Activated CD8-positive, alpha-beta memory T cell treated with anti-CD3 and anti-CD28 coated beads for 48 hours (primary cell): ENCODE data around the gene IRX3.

Experiments used
- DNase-seq, 3 experiments: peaks; one replicate each; pipeline ENCODE4 v3.0.0-alpha.2; 2020; ENCODE audit warnings: low read depth in 2 of 3, low spot score in 2 of 3

IRX3 gene

DNA sequence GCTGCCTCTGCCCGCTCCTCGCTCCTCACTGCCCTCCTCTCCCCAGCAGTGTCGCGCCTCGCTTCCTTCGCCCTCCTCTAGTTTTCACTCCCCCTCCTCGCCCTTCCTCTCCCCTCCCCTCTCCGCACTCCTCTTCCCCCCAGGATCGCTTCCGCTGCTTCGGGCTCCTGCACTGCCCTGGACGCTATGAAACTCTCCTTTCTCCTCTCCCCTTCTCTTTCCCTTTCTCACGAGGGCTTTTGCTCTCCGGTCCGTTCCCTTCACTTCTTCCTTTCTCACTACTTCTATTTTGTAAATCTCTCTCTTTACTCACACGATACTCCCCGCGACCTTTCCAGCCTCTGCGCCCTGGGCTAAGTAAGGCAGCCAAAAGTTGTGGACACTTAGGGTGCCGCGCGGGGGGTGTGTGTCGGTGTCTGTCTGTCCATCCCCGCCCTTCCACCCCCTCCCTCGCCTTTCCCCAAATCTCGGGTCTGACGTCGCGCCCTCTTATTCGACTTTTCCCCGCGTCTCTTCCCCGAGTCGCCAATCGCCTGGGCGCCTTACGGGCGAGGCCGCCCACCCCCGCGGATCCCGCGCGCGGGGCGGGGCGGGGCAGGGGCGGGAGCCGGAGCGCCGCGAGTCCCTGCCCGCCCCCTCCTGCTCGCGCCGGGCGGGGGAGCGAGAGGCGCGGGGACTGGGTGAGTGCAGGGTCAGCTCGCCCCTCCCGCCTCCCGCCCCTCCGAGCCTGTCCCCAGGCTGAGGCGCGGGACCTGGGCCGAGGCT, at the start of gene IRX3:
Gene IRX3, minus strand, starts transcription at position 422 of the 765 bp plus-strand sequence. CDS start 737 bp downstream, outside the sequence.
- DNase-seq = no peak

DNA sequence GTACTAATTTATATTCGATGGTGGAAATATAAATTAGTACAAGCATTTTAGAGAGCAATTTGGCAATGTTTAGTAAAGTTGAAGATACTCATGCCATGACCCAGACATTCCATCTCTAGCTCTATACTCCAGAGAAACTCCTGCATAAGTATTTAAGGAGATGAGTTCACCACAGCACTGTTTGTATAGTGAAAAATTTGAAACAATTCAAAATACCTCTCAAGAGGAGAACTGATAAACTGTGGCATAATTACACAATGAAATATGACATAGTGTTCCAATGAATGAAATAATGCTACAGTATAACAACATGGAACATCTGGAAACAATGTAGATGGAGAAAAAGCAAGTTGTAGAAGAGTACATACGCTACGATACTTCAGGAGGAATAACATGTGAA, 48.6 kb upstream of the IRX3 start:
- DNase-seq = no peak

DNA sequence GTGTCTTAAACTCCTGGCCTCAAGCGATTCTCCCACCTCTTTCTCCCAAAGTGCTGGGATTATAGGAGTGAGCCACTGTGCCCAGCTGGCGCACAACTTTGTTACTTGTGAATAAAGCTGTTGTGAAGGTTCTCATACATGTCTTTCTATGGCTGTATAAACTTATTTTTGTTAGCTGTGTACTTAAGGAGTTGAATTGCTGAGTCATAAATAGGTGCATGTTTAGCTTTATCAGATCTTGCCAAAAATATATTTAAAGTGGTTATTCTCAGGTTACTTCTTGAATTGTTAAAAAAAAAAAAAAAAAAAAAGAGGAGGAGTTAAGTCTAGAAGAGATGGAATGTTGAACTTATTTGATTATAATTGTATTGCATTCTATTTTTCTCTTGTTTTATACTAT, 47.6 kb upstream of the IRX3 start:
- DNase-seq = no peak

DNA sequence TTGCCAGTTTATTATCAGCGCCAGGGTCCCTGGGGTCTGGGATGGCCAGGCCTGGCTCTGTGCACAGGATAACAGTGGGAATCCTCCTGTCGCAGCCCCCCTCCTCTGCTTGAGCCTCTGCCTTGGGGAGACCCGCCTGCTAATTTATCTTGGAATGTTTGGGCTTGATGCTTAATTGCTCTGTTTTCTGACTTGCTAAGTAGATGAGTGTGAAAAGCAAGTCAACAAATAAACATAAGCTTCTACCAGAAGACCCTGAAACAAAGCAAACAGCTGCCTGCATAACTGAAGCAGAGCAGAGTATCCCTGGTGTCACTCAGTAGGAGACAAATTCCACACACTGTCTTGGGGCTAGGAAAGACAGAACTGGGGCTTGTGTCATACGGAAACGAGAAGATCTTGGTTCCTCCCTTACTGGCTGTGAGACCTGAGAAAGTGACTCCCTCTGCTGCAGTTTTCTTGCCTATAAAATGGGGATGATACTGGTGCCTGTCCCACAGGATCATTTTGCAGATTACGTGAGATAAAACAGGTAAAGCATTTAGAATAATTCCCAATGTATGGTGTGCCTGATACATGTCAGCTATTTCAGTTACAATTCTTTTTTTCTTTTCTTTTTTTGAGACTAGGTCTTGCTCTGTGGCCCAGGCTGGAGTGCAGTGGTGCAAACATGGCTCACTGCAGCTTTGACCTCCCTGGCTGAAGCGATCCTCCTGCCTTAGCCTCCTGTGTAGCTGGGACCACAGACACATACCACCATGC, 44.8 kb upstream of the IRX3 start:
- no peak for DNase-seq

DNA sequence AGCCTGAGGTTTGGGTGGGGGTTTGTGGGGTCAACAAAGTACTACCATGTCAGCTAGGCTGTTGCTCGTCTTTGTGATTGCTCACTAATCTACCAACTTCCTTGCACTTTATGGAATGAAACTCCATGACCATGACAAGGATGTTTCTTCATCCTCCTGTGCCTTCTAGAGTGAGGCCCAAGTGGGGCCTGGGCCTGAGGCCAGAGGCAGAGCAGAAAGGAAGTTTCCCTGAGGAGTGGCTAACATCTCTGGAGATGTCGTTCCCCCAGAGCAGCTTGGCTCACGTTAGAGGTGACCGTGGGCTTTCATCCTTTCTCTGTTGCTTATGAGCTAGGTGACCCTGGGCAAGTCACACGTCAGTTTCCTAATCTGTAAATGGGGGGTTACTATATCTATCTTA, 41.0 kb upstream of the IRX3 start:
- DNase-seq = no peak

DNA sequence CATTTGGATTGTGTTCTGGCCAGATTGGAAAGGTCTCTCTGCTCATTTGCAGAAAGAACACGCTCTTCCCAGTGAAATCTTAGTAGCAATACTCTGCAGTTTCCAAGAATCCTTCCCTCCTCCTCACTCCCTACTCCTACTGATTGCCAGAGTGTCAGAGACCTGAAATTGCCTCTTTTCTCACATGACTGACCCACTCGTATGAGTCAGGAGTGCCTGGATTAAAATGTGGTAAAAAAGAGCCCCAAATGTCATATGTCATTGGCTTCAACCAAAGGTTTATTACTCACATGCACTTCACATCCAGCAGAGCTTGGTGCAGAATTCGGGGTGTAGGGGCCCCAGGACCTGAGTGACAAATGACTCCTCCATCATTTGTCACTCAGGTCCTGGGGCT, 39.7 kb upstream of the IRX3 start:
- no peak for DNase-seq

DNA sequence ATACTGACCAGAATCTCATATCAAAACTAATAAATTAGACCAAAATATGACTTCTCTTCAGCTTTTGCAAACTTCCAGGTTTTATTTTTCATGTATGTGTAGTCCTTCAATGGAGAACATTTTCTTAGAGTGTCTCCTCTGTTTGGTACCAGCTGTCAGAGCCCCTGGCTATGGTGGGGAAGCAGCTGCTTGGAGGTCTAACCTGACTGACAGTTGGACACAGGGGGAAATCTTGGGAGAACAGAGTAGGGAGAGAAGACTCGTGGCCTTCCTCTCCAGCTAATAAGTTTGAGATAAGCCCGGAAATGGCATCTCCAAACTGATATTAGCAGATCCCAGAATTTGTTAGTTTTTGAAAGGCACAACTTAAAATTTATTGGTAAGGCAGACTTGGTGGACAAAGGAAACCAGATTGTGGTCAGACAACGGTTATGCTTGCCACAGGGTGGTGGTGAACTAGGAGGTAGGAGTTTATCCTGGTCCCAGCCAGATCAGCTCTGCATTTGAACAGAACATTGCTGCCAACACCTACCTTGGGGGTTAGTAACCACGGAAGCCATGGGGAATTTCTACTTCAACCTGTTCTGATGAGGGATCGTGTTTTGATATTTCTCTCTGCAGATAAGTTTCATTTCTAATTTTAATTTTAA, 39.2 kb upstream of the IRX3 start:
- DNase-seq = no peak

DNA sequence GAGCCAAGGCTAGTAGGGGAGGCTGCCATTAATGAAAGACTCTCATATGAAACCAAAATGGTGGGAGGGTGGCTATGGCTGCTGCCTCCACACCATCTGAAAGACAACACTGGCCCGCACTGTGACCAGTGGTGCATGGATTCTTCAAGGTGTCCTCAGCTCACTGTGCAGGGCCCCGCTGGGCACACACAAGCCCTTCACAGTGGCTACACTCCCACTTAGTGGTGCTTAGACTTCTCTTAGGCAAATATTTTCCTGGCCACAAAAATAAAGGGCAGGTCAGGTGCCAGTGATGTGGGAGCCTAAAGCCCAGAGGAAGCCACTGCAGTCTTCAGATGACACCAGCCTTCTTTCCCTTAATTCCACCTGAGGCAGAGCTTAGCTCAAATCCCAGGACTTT, 38.1 kb upstream of the IRX3 start:
- DNase-seq = no peak

DNA sequence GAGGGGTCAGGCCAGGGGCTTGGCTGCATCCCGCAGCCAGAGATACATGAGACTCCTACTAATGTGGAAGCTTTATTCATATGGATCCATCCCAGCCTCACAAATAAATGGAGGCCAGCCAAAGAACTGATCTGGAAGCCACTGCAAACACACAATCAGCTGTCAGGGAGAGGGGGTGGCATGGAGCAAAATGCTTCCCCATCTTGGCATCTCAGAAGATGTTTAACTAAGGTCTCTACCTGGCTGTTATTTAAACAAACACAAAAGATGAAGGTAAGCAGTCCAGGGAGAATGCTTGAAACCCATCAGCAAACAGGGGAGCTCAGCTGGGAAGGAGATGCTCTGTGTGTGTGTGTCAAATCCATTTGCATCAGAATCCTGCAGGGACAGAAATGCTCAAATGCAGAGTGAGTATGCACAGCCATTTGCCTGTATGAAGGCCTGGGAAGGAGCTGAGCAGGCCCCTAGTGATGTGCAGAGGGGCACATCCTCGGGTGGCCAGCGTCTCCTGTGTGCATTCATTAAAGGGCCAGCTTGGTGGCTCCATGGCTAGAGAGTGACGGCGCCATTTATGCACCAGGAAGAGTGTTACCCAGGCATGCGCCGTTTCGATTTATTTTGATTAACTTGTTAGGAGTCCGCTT, 34.2 kb upstream of the IRX3 start:
- DNase-seq = no peak

DNA sequence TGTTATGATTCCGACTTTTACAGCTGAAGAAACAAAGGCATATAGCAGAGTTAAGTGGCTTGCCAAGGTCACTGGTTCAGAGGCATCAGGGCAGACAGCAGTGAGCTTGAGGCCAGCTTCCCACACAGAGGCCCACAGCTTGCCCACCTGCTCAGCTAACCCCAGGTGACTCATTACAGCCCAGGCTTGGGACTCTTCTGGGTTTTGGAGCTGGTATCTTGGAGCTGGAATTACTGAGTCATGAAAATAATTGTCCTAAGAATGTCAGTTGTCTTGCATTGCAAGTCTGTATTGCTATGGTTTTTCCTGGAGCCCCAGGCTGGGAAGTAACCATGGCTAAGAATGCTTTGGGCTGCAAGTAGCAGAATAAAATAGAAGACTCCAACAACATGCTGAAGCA, 32.4 kb upstream of the IRX3 start:
- DNase-seq = no peak

DNA sequence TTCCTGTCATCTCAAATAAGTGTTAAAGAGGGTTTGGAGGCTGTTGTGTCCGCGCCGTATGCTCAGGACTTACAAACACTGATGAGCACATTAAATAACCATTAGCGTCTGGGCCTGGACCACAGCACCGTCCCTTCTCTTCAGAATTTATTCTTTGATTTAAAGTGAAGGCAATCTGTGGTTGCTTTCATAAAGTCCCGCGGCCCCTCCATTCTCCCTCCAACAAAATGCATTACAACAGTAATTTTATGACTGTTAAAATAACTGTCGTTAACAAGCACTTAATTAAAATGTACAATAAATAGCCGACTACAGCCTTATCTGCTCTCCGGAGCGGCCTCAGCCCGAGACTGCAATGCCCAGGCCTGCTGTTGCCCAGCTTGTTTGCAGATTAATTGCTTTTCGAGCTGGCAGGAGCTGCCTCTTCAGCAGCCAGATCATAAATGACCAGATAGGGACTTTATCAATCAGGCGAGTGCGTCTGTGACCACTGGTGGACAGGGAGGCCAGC, 30.6 kb upstream of the IRX3 start:
- DNase-seq = no peak

DNA sequence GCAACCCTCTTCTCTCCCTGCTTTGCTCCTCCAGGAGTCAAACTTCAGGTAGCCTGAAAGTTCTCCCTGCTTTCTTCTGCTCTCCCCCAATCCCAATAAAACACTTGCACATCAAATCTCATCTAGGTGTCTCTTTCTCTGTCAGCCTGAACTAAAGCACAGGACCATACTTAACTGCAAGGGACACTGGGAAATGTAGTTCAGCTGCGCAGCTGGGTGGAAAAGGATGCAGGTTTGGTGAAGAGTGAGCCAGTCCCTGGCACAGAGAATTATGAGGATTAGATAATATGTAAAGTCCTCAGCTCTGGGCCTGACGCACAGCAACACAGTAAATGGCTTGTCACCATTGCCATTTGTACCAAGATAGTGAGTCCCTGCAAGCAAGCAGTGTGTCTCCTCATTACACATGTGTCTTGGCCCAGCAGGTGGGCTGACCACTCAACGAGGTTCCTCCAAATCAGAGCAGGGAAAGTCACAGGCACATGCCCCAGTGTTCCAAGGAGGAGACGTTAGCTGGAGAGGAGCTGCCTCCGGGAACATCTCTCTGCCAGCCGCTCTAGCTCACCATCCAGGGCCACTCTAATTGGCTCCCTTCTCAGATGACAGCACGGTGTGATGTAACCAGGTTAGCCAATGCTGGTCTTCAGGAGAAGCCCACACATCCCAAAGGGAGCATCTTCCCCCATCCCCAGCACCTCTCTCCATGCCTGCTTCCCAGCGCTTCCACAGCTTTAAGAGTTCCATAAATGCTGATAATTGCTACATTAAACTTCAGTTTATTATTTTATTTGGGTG, 29.7 kb upstream of the IRX3 start:
- no peak for DNase-seq

DNA sequence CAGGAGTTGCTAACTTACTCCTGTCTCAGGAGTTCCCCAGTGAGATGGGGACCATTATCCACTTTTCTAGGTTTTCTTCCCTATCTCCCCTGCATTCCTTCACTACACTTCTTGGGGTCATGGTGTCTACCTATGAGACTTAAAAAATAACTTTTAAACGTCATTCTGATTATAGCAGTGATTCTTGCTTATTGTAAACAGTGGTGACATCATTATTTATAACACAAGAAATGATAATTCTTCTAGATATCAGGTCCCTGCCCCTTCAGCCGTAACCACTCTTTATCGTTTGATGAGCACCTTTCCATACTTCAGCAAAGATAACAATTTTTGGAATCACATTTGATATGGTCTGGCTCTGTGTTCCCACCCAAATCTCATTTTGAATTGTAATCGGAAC, 27.2 kb upstream of the IRX3 start:
- no peak for DNase-seq

DNA sequence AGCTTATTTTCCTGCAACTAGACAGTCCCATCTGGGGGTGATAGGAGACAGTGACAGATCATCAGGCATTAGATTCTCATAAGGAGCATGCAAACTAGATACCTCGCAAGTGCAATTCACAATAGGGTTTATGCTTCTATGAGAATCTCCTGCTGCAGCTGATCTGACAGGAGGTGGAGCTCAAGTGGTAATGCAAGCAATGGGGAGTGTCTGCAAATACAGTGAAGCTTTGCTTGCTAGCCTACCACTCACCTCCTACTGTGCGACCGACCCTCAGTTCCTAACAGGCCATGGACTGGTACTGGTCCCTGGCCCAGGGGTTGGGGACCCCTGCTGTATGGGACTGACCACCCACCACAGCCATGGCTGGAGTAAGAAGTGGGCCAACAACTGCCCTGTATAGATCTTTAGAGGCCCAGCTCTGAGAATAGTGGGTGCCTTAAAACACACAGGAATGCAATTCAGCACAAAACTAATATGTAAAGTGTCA, 26.0 kb upstream of the IRX3 start:
- no peak for DNase-seq

DNA sequence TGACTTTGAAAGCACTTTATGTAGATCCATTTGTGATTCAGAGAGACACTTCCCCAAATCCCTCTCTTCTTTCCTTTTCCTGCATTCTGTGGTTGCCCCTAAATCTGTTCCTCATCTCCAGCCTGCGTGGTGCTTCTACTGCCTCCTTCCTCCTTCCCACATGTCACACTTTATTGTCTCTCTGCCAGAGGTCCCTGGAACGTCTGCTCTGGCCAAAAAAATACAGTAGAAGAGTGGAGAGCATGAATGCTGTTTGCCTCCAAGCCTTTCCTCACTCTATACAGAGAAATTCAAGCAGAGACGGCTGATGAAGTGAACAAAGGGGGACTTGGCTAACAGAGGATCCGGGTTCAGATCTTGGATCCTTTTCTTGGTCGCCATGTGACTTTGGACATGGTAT, 22.8 kb upstream of the IRX3 start:
- DNase-seq = no peak

DNA sequence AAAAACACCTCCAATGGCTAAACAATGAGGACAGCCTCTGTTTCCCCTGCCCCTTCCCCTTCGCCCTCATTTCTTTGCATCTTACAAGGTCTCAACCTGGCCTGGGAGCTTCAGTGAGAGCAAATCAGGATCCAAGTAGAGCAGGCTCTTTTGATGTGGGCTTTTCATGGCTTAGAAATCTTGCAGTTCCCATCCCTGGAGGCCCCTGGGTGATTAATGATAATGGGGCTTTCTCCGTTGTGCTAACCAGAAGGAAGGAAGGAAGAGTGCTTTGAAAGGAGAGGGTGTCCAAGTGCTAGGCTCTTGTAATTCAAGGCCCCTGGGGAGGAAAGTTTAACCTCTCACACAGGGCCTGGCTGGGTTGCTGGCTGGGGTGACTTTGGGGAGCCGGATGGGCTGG, 18.5 kb upstream of the IRX3 start:
- DNase-seq = no peak

DNA sequence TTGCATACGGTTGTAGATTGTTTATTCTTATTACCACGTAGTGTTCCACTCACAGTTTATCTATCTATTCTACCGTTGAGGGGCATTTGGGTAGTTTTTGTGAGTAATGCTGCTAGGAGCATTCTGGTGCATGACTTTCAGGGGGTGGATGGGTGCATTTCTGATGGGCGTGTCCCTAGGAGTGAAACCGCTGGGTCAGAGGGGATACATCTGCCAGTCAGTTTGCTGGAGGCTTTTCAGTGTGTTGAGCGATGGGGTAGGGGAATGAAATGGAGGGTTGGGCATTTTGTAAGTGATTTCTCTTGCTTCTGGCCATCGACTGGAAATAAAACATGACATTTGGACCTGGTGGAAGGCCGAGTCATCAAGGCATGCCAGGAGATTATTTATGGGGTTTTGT, 17.0 kb upstream of the IRX3 start:
- DNase-seq = no peak

DNA sequence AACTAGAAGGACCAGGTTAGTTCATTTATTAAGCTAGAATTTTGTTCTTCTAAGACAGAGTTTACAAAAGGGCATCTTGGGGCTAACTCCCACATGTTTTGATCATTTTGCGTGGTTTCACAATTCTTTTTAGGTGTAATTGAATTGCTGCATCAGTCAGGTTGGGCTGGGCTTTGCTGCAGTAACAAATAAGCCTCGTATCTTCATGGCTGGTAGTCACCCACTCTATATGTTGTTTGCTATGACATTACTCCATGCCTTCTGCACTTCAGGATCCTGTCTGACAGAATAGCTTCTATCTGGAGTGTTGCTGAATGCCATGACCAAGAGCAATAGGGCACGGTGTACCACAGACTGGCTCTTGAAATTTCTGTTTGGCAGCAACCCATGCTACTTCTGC, 10.6 kb upstream of the IRX3 start:
- DNase-seq = no peak

DNA sequence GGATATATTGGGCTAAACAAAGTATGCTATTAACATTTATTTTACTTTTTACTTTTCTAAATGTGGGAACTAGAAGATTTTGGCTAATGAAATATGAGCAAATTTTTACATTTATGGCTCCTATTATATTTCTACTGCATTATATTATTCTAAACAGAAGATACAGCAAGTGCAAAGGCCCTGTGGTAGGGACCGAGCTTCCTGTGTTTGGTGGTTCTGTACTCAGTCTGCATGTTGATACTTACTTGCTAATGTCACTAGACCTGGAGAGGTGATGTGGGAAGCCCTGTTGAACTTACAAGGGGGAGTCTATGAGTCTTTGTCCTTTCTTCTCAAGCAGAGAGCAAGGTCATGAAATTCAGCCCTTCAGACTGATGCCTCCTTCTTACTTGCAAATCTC, 10.0 kb upstream of the IRX3 start:
- no peak for DNase-seq

DNA sequence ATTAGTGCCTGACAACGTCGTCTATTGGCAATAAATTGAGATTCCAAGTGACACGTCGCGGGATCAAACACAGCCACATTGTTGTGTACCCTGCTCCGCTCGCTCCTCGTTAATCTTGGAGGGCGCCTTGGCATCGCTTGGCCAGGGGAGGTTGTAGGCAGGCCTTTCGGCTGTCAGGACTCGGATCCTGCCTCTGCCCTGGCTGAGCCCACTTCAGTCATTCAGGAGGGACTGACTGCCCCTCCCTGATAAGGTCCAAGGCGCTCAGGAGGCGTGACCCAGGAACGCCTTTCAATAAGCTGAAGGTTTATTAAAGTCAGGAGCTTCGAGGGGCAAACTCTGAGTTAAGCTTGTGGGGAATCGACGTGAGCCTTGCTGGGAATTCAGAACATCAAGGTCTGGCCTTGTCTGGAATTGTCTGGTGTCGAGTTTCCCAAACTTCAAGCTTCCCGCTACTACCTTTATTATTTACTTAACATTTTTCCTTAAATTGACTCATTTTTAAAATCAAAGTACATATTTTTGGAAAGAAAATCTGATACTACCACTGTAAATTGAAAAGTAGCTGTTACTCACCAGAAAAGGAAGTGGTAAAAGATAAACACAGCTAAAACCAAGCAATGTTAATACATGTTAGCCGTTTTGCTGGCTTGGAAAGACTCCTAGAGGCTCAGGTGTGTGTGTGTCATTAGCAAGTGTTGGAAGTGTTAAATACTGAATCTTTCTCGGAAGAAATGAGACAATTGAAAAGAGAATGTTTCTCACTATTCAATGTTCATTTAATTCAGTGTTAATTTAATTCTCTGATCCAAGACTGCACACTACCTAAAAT, 5.3 kb upstream of the IRX3 start:
- no peak for DNase-seq
